ENCODE results near the gene MARCO.

The MARCO gene

GRCh38 chr2:118967124-118967880 lies 25.3 kb downstream of the MARCO start:
- Histone ChIP-seq H3K27me3 (ENCODE audit: control insufficient read depth, insufficient read depth, low read length) (peaks cover 12% of the 10 kb centered on the region), H3K36me3 (ENCODE audit: insufficient read depth, low read length) (no peaks in the 10 kb centered on the region), H3K9me3 (replicated peaks; ENCODE audit: low read length) (no peaks in the 10 kb centered on the region), H3K9ac (ENCODE audit: low read depth, low read length) (no peak overlapping the region), H3K4me2 (ENCODE audit: low read length) (no peak overlapping the region), H3K4me1 (ENCODE audit: control insufficient read depth, insufficient read depth, low read length) (no peaks in the 10 kb centered on the region), H3K4me3 (ENCODE audit: low read length) (no peak overlapping the region)

GRCh38 chr2:118968042-118968441 lies 26.0 kb downstream of the MARCO start:
- H3K36me3 ChIP-seq (ENCODE audit: insufficient read depth, low read length): no peaks in the 10 kb centered on the region
- no peak overlapping the region for H3K9ac ChIP-seq (ENCODE audit: low read depth, low read length)
- H3K4me1 ChIP-seq (ENCODE audit: control insufficient read depth, insufficient read depth, low read length): no peaks in the 10 kb centered on the region
- H3K9me3 ChIP-seq (replicated peaks; ENCODE audit: low read length): no peaks in the 10 kb centered on the region
- peaks cover 12% of the 10 kb centered on the region for H3K27me3 ChIP-seq (ENCODE audit: control insufficient read depth, insufficient read depth, low read length)
- no peak overlapping the region for H3K4me2 ChIP-seq (ENCODE audit: low read length)
- no peak overlapping the region for H3K4me3 ChIP-seq (ENCODE audit: low read length)

- peaks cover 4% of the 10 kb centered on the region for H3K4me1 ChIP-seq (ENCODE audit: control insufficient read depth, insufficient read depth, low read length)
Observed at GRCh38 chr2:118968961-118969733, 27.2 kb downstream of the MARCO start.

GRCh38 chr2:118969734-118970395 lies 27.9 kb downstream of the MARCO start:
- Histone ChIP-seq H3K4me3 (ENCODE audit: low read length) (no peak overlapping the region), H3K9ac (ENCODE audit: low read depth, low read length) (no peak overlapping the region), H3K27me3 (ENCODE audit: control insufficient read depth, insufficient read depth, low read length) (peaks cover 12% of the 10 kb centered on the region), H3K4me2 (ENCODE audit: low read length) (no peak overlapping the region), H3K9me3 (replicated peaks; ENCODE audit: low read length) (no peaks in the 10 kb centered on the region), H3K4me1 (ENCODE audit: control insufficient read depth, insufficient read depth, low read length) (peaks cover 4% of the 10 kb centered on the region), H3K36me3 (ENCODE audit: insufficient read depth, low read length) (no peaks in the 10 kb centered on the region)

More at GRCh38 chr2:118968961-118969733, 27.2 kb downstream of the MARCO start:
- Histone ChIP-seq H3K4me3 (ENCODE audit: low read length) (no peak overlapping the region), H3K27me3 (ENCODE audit: control insufficient read depth, insufficient read depth, low read length) (peaks cover 12% of the 10 kb centered on the region), H3K36me3 (ENCODE audit: insufficient read depth, low read length) (no peaks in the 10 kb centered on the region), H3K9ac (ENCODE audit: low read depth, low read length) (no peak overlapping the region), H3K4me2 (ENCODE audit: low read length) (no peak overlapping the region), H3K9me3 (replicated peaks; ENCODE audit: low read length) (no peaks in the 10 kb centered on the region)

GRCh38 chr2:118970396-118971135 lies 28.6 kb downstream of the MARCO start:
- peaks cover 10% of the 10 kb centered on the region for H3K27me3 ChIP-seq (ENCODE audit: control insufficient read depth, insufficient read depth, low read length)
- H3K4me1 ChIP-seq (ENCODE audit: control insufficient read depth, insufficient read depth, low read length): peaks cover 4% of the 10 kb centered on the region
- no peak overlapping the region for H3K4me2 ChIP-seq (ENCODE audit: low read length)
- no peaks in the 10 kb centered on the region for H3K36me3 ChIP-seq (ENCODE audit: insufficient read depth, low read length)
- no peak overlapping the region for H3K9ac ChIP-seq (ENCODE audit: low read depth, low read length)
- H3K9me3 ChIP-seq (replicated peaks; ENCODE audit: low read length): no peaks in the 10 kb centered on the region
- H3K4me3 ChIP-seq (ENCODE audit: low read length): no peak overlapping the region

GRCh38 chr2:118971245-118972122 lies 29.5 kb downstream of the MARCO start:
- Histone ChIP-seq H3K36me3 (ENCODE audit: insufficient read depth, low read length) (no peaks in the 10 kb centered on the region), H3K9ac (ENCODE audit: low read depth, low read length) (no peak overlapping the region), H3K4me3 (ENCODE audit: low read length) (no peak overlapping the region), H3K4me2 (ENCODE audit: low read length) (no peak overlapping the region), H3K27me3 (ENCODE audit: control insufficient read depth, insufficient read depth, low read length) (peaks cover 11% of the 10 kb centered on the region), H3K9me3 (replicated peaks; ENCODE audit: low read length) (no peaks in the 10 kb centered on the region), H3K4me1 (ENCODE audit: control insufficient read depth, insufficient read depth, low read length) (peaks cover 4% of the 10 kb centered on the region)

GRCh38 chr2:118973542-118973951 lies 31.6 kb downstream of the MARCO start:
- H3K36me3 ChIP-seq (ENCODE audit: insufficient read depth, low read length): no peaks in the 10 kb centered on the region
- H3K27me3 ChIP-seq (ENCODE audit: control insufficient read depth, insufficient read depth, low read length): peaks cover 5% of the 10 kb centered on the region
- H3K4me3 ChIP-seq (ENCODE audit: low read length): no peak overlapping the region
- no peak overlapping the region for H3K4me2 ChIP-seq (ENCODE audit: low read length)
- no peak overlapping the region for H3K9ac ChIP-seq (ENCODE audit: low read depth, low read length)
- no peaks in the 10 kb centered on the region for H3K9me3 ChIP-seq (replicated peaks; ENCODE audit: low read length)
- peaks cover 4% of the 10 kb centered on the region for H3K4me1 ChIP-seq (ENCODE audit: control insufficient read depth, insufficient read depth, low read length)

- H3K9me3 ChIP-seq (replicated peaks; ENCODE audit: low read length): no peaks in the 10 kb centered on the region
- H3K27me3 ChIP-seq (ENCODE audit: control insufficient read depth, insufficient read depth, low read length): peaks cover 5% of the 10 kb centered on the region
- no peak overlapping the region for H3K4me3 ChIP-seq (ENCODE audit: low read length)
- no peak overlapping the region for H3K4me2 ChIP-seq (ENCODE audit: low read length)
- no peaks in the 10 kb centered on the region for H3K36me3 ChIP-seq (ENCODE audit: insufficient read depth, low read length)
- H3K9ac ChIP-seq (ENCODE audit: low read depth, low read length): no peak overlapping the region
- peaks cover 4% of the 10 kb centered on the region for H3K4me1 ChIP-seq (ENCODE audit: control insufficient read depth, insufficient read depth, low read length)
Observed at GRCh38 chr2:118974103-118974993, 32.4 kb downstream of the MARCO start.

GRCh38 chr2:118975133-118975532 lies 33.1 kb downstream of the MARCO start:
- peaks cover 4% of the 10 kb centered on the region for H3K4me1 ChIP-seq (ENCODE audit: control insufficient read depth, insufficient read depth, low read length)
- no peak overlapping the region for H3K4me3 ChIP-seq (ENCODE audit: low read length)

GRCh38 chr2:118978064-118978463 lies 36.1 kb downstream of the MARCO start:
- Histone ChIP-seq H3K9me3 (replicated peaks; ENCODE audit: low read length) (no peaks in the 10 kb centered on the region), H3K36me3 (ENCODE audit: insufficient read depth, low read length) (no peaks in the 10 kb centered on the region), H3K9ac (ENCODE audit: low read depth, low read length) (no peak overlapping the region), H3K4me3 (ENCODE audit: low read length) (no peak overlapping the region), H3K4me2 (ENCODE audit: low read length) (no peak overlapping the region), H3K27me3 (ENCODE audit: control insufficient read depth, insufficient read depth, low read length) (peaks cover 5% of the 10 kb centered on the region), H3K4me1 (ENCODE audit: control insufficient read depth, insufficient read depth, low read length) (peaks cover 4% of the 10 kb centered on the region)

More at GRCh38 chr2:118975133-118975532, 33.1 kb downstream of the MARCO start:
- Histone ChIP-seq H3K4me2 (ENCODE audit: low read length) (no peak overlapping the region), H3K36me3 (ENCODE audit: insufficient read depth, low read length) (no peaks in the 10 kb centered on the region), H3K27me3 (ENCODE audit: control insufficient read depth, insufficient read depth, low read length) (peaks cover 5% of the 10 kb centered on the region), H3K9me3 (replicated peaks; ENCODE audit: low read length) (no peaks in the 10 kb centered on the region), H3K9ac (ENCODE audit: low read depth, low read length) (no peak overlapping the region)

All from skeletal muscle satellite cell (primary cell).